CD4-positive, alpha-beta T cell (primary cell): ENCODE data around the gene FOXJ2. TPM values are rescaled to one million over a fixed set of nuclear protein-coding genes. Genes with fewer than 3 reads are reported as not detected.
A peak's percentile ranks its signal among the peaks of the same experiment; 100 is the strongest.
"Not testable (repeated sequence)": the region's sequence is repeated elsewhere in the genome, so short reads cannot be mapped to it uniquely, and the experiment has no call there.

Source experiments
- ATAC-seq: fragments of 200-7000 bp; cut with Tn5 transposase; one replicate; pipeline ENCODE4 v1.10.0; 2022; ENCODE audit warnings: mild to moderate bottlenecking; ENCODE audit not compliant: poor library complexity
- CTCF ChIA-PET: fragments of 350-600 bp; sonication (Branson Sonifier 250); formaldehyde crosslinking; loops from one replicate; lab custom pipeline; 2021; ENCODE audit warnings: antibody characterized with exemption, inconsistent platforms; lab: Charles Lee
- POLR2A ChIA-PET: fragments of 350-600 bp; sonication (Branson Sonifier 250); formaldehyde crosslinking; loops from one replicate; lab custom pipeline; 2021; ENCODE audit warnings: antibody characterized with exemption, inconsistent platforms; lab: Charles Lee
- DNase-seq, 14 experiments: peaks; one replicate each; pipeline ENCODE4 v3.0.0-alpha.2; 2013 to 2020; ENCODE audit warnings: mixed read lengths in 2 of 14
- H3K27ac ChIP-seq, 2 donors: one replicate each; pipeline versions ENCODE4 v1.5.1 to v1.7.0; 2013; ENCODE audit warnings: low read length in 2 of 2, low read depth in 1 of 2, mild to moderate bottlenecking in 1 of 2
- H3K27me3 ChIP-seq, 2 experiments: 1 replicate in 1 of 2; 2 replicates in 1 of 2; pipeline versions ENCODE4 v1.6.1 to v1.7.0; 2013; ENCODE audit warnings: low read length in 2 of 2, control low read depth in 1 of 2, mild to moderate bottlenecking in 1 of 2, moderate library complexity in 1 of 2; ENCODE audit not compliant: insufficient read depth in 2 of 2, control insufficient read depth in 1 of 2
- H3K36me3 ChIP-seq: one replicate; pipeline ENCODE4 v1.6.1; 2013; ENCODE audit warnings: low read length, control low read depth; ENCODE audit not compliant: insufficient read depth
- H3K4me1 ChIP-seq: one replicate; pipeline ENCODE4 v1.6.1; 2013; ENCODE audit warnings: low read length, control low read depth; ENCODE audit not compliant: insufficient read depth
- H3K4me3 ChIP-seq: one replicate; pipeline ENCODE4 v1.5.1; 2013; ENCODE audit warnings: mild to moderate bottlenecking, low read length, moderate library complexity
- H3K9me3 ChIP-seq, 2 experiments: 1 replicate in 1 of 2; 2 replicates in 1 of 2; pipeline versions ENCODE4 v1.6.1 to v1.7.0; 2013; ENCODE audit warnings: low read length in 2 of 2, mild to moderate bottlenecking in 2 of 2, control low read depth in 1 of 2, moderate library complexity in 1 of 2; ENCODE audit not compliant: control insufficient read depth in 1 of 2, insufficient read depth in 1 of 2
- H3K27ac Mint-ChIP-seq: one replicate; pipeline ENCODE4 v1.8.0; 2020; ENCODE audit warnings: mixed read lengths
- H3K27me3 Mint-ChIP-seq: one replicate; pipeline ENCODE4 v1.8.0; 2021; ENCODE audit warnings: mixed read lengths
- H3K36me3 Mint-ChIP-seq: one replicate; pipeline ENCODE4 v1.8.0; 2021; ENCODE audit warnings: low read depth, mixed read lengths
- H3K4me1 Mint-ChIP-seq: one replicate; pipeline ENCODE4 v1.8.0; 2021; ENCODE audit warnings: low read depth, mixed read lengths
- H3K4me3 Mint-ChIP-seq: one replicate; pipeline ENCODE4 v1.8.0; 2020; ENCODE audit warnings: mild to moderate bottlenecking, mixed read lengths
- H3K9me3 Mint-ChIP-seq: one replicate; pipeline ENCODE4 v1.8.0; 2020; ENCODE audit warnings: mixed read lengths
- CTCF ChIP-seq: fragments of 200-600 bp; IDR thresholded peaks from one replicate; pipeline ENCODE4 v1.8.0; 2022; ENCODE audit warnings: antibody characterized with exemption, mild to moderate bottlenecking
- intact Hi-C, 2 experiments: fragments of 100-400 bp; cut with DNase I in 1 of 2; cut with micrococcal nuclease in 1 of 2; formaldehyde crosslinking; loops; one replicate each; pipeline versions ENCODE4 v1.15.1 to v1.9.0; 2023 to 2025; cut with DNase I, micrococcal nuclease
- total RNA-seq, 174 experiments: library from RNA in 2 of 174; stranded (reverse) in 2 of 174; gene quantifications; one replicate each; pipeline ENCODE4 v1.2.3 and lab custom pipeline; 2021 to 2026

The FOXJ2 gene
- total RNA-seq, 2 experiments from 2014 or later = 36.3 to 38.5 TPM

- no peak for ATAC-seq
- peak overlapping the region; percentile 79 for H3K27ac Mint-ChIP-seq
- H3K27me3 Mint-ChIP-seq = no peaks in the 10 kb centered on the region
- Histone ChIP-seq H3K36me3 (peaks cover 36% of the 10 kb centered on the region), H3K27me3 (no peaks in the 10 kb centered on the region), H3K27ac (peak overlapping the region; percentile 66 to 78), H3K4me1 (peaks cover 51% of the 10 kb centered on the region), H3K9me3 (no peaks in the 10 kb centered on the region), H3K4me3 (peak overlapping the region; percentile 35)
- CTCF ChIA-PET = interaction anchor here (1.3 to 2.5 kb wide), 4 partner anchors 10 to 154 kb away, joined by 3 to 6 read pairs (median 4); no protein-coding TSS in a partner anchor
- H3K9me3 Mint-ChIP-seq = no peaks in the 10 kb centered on the region
- intact Hi-C loops = loop anchor here in 1 of 2 experiments (2.0 kb wide), 1 partner anchor 21 kb away; no protein-coding TSS in a partner anchor
- H3K4me1 Mint-ChIP-seq = peaks cover 46% of the 10 kb centered on the region
- TF ChIP-seq CTCF = no peak
- peak in 2 of 14 experiments; percentile 34 to 49 for DNase-seq
- POLR2A ChIA-PET = interaction anchor here (1.0 to 1.5 kb wide), 4 partner anchors 50 to 155 kb away, joined by 3 to 5 read pairs (median 4); partner anchors contain the start of gene FOXJ2
- H3K4me3 Mint-ChIP-seq = peak overlapping the region; percentile 61
- H3K36me3 Mint-ChIP-seq = peaks cover 68% of the 10 kb centered on the region
Measured at GRCh38 chr12:8087666-8088065, 55.1 kb downstream of the FOXJ2 start.

GRCh38 chr12:8088574-8088973, 56.1 kb downstream of the FOXJ2 start:
- Histone ChIP-seq H3K36me3 (peaks cover 45% of the 10 kb centered on the region), H3K27ac (peak overlapping the region; percentile 66 to 78), H3K4me1 (peaks cover 44% of the 10 kb centered on the region), H3K9me3 (no peaks in the 10 kb centered on the region), H3K27me3 (no peaks in the 10 kb centered on the region), H3K4me3 (peak overlapping the region; percentile 3)
- CTCF ChIA-PET = interaction anchor here (0.8 to 2.5 kb wide), 5 partner anchors 10 to 155 kb away, joined by 3 to 6 read pairs (median 5); no protein-coding TSS in a partner anchor
- peak in 13 of 14 experiments; percentile 10 to 86 (median 39) for DNase-seq
- ATAC-seq = peak; percentile 95
- no peak for TF ChIP-seq CTCF
- intact Hi-C loops = loop anchor here in 1 of 2 experiments (2.0 kb wide), 1 partner anchor 20 kb away; no protein-coding TSS in a partner anchor
- Mint-ChIP-seq H3K27me3 (no peaks in the 10 kb centered on the region), H3K27ac (peak overlapping the region; percentile 79), H3K9me3 (no peaks in the 10 kb centered on the region), H3K4me3 (peak overlapping the region; percentile 61), H3K36me3 (peaks cover 71% of the 10 kb centered on the region), H3K4me1 (peaks cover 39% of the 10 kb centered on the region)
- POLR2A ChIA-PET = interaction anchor here (0.6 to 1.5 kb wide), 7 partner anchors 10 to 155 kb away, joined by 3 to 8 read pairs (median 5); partner anchors contain the start of genes C3AR1 and FOXJ2

- H3K4me3 Mint-ChIP-seq, H3K27me3 ChIP-seq, H3K9me3 Mint-ChIP-seq, H3K9me3 ChIP-seq, DNase-seq, H3K27me3 Mint-ChIP-seq, H3K4me3 ChIP-seq, ATAC-seq: not testable (repeated sequence)
- CTCF ChIA-PET = interaction anchor here (1.1 to 1.8 kb wide), 2 partner anchors 20 to 43 kb away, joined by 5 read pairs; no protein-coding TSS in a partner anchor
- Mint-ChIP-seq H3K27ac (peak overlapping the region; percentile 79), H3K36me3 (peaks cover 73% of the 10 kb centered on the region), H3K4me1 (peaks cover 33% of the 10 kb centered on the region)
- peak overlapping the region in 1 of 2 donors; percentile 78 for H3K27ac ChIP-seq
- POLR2A ChIA-PET = interaction anchor here (0.6 to 1.2 kb wide), 3 partner anchors 12 to 23 kb away, joined by 3 to 5 read pairs (median 3); partner anchors contain the start of gene C3AR1
- intact Hi-C loops = loop anchor here in 1 of 2 experiments (2.0 kb wide), 1 partner anchor 20 kb away; no protein-coding TSS in a partner anchor
- peaks cover 52% of the 10 kb centered on the region for H3K36me3 ChIP-seq
- H3K4me1 ChIP-seq = peaks cover 37% of the 10 kb centered on the region
Measured at GRCh38 chr12:8089277-8089676, 56.8 kb downstream of the FOXJ2 start.
